LNCAP (cell line): ENCODE measurements around the gene PLIN4.

Experiments used
- TF ChIP-seq, protein P1 (sequence below): fragments of 450-650 bp; IDR thresholded peaks from 2 replicates; pipeline ENCODE4 v1.5.1; 2017; ENCODE audit warnings: mild to moderate bottlenecking

Gene PLIN4

DNA sequence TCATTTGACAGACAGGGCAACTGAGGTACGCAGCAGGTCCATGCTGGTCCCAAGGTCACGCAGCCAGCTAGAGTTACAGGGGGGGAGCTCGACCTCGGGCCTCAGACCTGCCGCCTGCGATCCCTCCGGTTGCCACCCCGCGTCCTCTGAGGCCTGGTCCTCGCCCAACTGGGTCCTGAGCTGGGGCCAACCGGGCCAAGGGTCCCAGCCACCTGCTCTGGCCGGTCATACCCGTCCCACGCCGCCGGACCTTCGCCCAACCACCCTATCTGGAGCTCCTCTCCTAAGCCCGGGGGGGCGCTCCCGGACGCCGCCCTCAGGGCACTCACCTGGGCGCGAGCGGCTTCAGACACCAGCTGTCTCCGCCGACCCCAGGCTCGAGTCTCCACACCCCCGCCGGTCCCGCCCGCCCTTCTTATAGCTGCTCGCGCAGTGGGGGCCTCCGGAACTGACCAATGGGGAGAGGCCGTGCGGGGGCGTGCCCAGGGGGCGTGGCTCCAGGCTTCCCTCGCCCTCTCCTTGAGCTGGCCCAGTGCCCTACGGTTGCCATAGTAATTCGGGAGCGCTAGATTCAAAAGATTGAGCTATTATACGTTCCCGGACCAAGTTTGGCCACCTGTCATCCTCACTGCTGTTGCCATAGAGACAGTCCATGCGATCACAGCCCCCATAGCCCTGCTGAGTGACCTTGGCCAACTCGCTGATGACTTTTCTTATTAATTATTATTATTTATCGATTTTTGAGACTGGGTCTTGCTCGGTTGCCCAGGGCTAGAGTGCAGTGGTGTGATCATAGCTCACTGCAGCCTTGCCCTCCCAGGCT is 16.8 kb upstream of the PLIN4 start, which contains the start of gene PLIN5:
PLIN5 (minus strand) TSS at position 389 of the 823 bp plus-strand sequence. CDS start 1,150 bp downstream, outside the sequence.
- TF ChIP-seq, protein P1, sequence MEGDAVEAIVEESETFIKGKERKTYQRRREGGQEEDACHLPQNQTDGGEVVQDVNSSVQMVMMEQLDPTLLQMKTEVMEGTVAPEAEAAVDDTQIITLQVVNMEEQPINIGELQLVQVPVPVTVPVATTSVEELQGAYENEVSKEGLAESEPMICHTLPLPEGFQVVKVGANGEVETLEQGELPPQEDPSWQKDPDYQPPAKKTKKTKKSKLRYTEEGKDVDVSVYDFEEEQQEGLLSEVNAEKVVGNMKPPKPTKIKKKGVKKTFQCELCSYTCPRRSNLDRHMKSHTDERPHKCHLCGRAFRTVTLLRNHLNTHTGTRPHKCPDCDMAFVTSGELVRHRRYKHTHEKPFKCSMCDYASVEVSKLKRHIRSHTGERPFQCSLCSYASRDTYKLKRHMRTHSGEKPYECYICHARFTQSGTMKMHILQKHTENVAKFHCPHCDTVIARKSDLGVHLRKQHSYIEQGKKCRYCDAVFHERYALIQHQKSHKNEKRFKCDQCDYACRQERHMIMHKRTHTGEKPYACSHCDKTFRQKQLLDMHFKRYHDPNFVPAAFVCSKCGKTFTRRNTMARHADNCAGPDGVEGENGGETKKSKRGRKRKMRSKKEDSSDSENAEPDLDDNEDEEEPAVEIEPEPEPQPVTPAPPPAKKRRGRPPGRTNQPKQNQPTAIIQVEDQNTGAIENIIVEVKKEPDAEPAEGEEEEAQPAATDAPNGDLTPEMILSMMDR: no peak

DNA sequence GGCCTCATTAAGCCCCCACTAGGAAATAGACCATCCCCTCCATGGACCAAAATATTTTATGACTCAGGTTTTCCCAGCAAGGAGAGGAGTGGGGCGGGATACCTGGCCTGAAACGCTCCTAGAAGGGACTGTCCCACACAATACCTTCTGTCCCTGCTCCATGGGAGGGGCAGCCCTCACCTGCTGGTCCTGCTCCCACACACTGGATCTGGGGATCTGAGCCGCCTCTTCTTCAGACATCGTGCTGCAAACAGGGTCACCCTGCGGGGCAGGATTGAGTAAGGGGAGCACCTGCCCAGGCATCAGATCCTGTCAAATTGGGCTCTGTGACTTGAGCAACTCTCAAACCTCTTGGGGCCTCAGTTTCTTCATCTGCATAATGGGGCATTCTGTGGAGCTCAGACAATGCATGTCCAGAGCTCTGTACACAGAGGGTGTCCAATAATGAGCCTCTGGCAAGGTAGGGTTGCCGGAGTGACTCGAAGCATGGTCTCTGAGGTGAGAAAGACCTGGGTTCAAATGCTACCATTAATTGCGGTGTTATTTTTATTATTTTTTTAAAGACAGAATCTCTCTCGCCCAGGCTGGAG is 15.6 kb upstream of the PLIN4 start:
- TF ChIP-seq, protein P1: no peak

DNA sequence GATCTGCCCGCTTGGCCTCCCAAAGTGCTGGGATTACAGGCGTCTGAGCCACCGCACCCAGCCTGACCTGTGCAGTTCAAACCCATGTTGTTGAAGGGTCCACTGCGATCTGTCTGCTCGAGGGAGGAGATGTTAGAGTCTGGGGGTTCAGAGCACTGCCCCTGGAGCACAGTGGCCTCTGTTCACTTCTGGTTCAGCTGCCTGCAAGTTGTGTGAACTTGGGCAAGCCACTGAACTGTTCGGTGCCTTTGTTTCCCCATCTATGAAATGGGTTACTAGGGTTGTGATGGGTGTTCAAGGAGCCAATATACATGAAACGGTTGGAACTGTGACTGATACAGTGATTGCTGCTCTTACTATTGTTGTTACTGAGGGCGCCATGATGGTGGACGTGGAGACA is 15.0 kb upstream of the PLIN4 start:
- TF ChIP-seq, protein P1: no peak

- TF ChIP-seq, protein P1: no peak
Observed at GRCh38 chr19:4531562-4532165, 13.4 kb upstream of the PLIN4 start.

- TF ChIP-seq, protein P1: no peak
Observed at GRCh38 chr19:4529924-4530522, 11.7 kb upstream of the PLIN4 start.

DNA sequence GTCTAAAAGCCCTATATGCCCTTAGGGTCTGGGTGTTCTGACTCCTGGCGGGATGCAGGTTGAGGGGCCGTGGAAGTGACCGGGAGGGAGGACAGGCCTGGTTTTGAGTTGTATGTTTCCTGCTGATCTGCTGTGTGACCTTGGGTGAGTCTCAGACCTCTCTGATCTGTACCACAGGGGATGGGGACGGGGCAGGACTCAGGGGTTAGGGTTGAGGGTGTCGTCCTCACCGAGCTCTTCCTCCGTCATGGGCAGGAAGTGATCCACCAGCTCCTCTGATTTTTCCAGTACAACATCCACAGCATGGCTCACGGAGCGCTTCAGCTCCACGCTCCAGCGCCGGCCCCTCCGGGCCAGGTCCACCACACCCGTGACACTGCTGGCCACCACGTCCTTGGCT is 10.6 kb upstream of the PLIN4 start:
- TF ChIP-seq, protein P1: no peak

DNA sequence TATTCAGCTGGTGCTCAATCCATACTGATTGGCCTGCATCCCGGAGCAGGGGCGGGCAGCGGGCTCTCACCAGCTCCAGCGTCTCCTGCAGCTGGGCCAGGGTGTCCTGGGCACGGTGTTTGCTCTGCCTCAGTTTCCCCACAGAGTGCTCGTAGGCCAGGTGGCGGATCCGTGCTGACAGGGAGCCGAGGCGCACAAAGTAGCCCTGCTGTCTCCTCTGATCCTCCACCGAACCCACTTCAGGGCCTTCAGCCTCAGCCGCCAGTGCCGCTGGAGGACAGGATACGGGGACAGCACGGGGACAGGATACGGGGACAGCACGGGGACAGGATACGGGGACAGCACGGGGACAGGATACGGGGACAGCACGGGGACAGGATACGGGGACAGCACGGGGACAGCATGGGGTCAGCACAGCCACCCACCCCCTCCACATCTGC is 7.3 kb upstream of the PLIN4 start:
- TF ChIP-seq, protein P1: no peak
